Spinal cord (tissue), 10 donors: Measurements from ENCODE around the gene TICAM1. TPM values are rescaled to one million over a fixed set of nuclear protein-coding genes. Genes with fewer than 3 reads are reported as not detected.
"Not testable (repeated sequence)": the region's sequence is repeated elsewhere in the genome, so short reads cannot be mapped to it uniquely, and the experiment has no call there.

Experiments used
- DNase-seq, 6 donors: peaks; one replicate each; pipeline versions ENCODE4 v3.0.0 to v3.0.0-alpha.2; 2013 to 2015; ENCODE audit warnings: low spot score in 6 of 6, low read depth in 4 of 6
- H3K27ac ChIP-seq: one replicate; pipeline ENCODE4 v1.5.1; 2013; ENCODE audit warnings: low read depth, low read length, control low read depth
- H3K27me3 ChIP-seq: one replicate; pipeline ENCODE4 v1.6.1; 2013; ENCODE audit warnings: low read length; ENCODE audit not compliant: control insufficient read depth, insufficient read depth
- H3K36me3 ChIP-seq: one replicate; pipeline ENCODE4 v1.6.1; 2013; ENCODE audit warnings: low read length; ENCODE audit not compliant: control insufficient read depth, insufficient read depth
- H3K4me1 ChIP-seq: one replicate; pipeline ENCODE4 v1.6.1; 2013; ENCODE audit warnings: low read length; ENCODE audit not compliant: control insufficient read depth, insufficient read depth
- H3K4me3 ChIP-seq: one replicate; pipeline ENCODE4 v1.5.1; 2013; ENCODE audit warnings: low read depth, low read length, control low read depth
- H3K9me3 ChIP-seq: one replicate; pipeline ENCODE4 v1.6.1; 2013; ENCODE audit warnings: low read length; ENCODE audit not compliant: control insufficient read depth, insufficient read depth
- WGBS: methylation state at CpG from one replicate; pipeline ENCODE4 v1.1.5; 2013; ENCODE audit warnings: missing lambda C conversion rate; ENCODE audit not compliant: insufficient coverage; 5-methylcytosine and 5-hydroxymethylcytosine counted together
- polyA plus RNA-seq, 2 donors: library from polyadenylated mRNA; unstranded; fragments of 120-200 nt; gene quantifications; one replicate each; pipeline ENCODE4 v1.2.1, GENCODE V29; 2013; ENCODE audit not compliant: insufficient read length in 2 of 2
- total RNA-seq, 2 donors: library from RNA; depleted of rRNA in 1 of 2; stranded (reverse); fragments of 120-200 nt in 1 of 2; fragments of >200 nt in 1 of 2; gene quantifications; one replicate each; pipeline versions ENCODE4 v1.2.3 to v1.2.4, GENCODE V29; 2013 to 2014
- donor health status: healthy.

The TICAM1 gene
- total and polyA plus RNA-seq, 4 donors: 1.4 to 6.3 (median 3.5) TPM

DNA sequence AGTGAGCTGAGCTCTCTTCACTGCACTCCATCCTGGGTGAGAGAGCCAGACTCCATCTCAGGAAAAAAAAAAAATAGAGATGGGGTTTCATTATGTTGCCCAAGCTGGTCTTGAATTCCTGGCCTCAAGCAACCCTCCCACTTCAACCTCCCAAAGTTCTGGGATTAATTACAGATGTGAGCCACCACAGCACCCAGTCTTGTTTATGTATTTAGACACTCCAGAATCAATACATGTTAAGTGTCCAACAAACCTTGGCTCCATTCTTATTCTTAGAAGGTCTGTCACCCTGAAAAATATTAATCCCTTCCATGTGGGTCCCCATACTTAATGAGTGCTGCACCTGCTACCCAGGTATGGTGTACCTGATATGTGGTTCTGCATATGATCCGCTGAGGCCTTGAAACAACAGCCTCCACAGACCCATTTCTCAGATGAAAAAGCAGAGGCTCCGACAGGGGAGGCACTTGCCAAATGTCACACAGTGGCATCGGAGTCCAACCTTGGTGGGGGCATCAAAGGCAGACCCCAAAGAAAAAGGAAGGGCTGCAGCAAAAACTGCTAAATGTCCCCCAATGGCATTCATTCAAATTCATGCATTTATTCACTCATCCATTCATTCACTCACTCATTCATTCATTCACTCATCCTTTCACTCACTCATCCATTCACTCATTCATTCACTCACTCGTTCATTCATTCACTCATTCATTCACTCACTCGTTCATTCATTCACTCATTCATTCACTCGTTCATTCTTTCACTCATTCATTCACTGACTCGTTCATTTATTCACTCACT, 16.7 kb downstream of the TICAM1 start:
- no peak overlapping the region for H3K27ac ChIP-seq
- no peaks in the 10 kb centered on the region for H3K9me3 ChIP-seq
- no peak for DNase-seq
- WGBS: 75% methylated on average over 7 of the region's 7 CpGs
- peaks cover 10% of the 10 kb centered on the region for H3K4me1 ChIP-seq
- H3K4me3 ChIP-seq: no peak overlapping the region
- H3K36me3 ChIP-seq: peaks cover 25% of the 10 kb centered on the region
- no peaks in the 10 kb centered on the region for H3K27me3 ChIP-seq

DNA sequence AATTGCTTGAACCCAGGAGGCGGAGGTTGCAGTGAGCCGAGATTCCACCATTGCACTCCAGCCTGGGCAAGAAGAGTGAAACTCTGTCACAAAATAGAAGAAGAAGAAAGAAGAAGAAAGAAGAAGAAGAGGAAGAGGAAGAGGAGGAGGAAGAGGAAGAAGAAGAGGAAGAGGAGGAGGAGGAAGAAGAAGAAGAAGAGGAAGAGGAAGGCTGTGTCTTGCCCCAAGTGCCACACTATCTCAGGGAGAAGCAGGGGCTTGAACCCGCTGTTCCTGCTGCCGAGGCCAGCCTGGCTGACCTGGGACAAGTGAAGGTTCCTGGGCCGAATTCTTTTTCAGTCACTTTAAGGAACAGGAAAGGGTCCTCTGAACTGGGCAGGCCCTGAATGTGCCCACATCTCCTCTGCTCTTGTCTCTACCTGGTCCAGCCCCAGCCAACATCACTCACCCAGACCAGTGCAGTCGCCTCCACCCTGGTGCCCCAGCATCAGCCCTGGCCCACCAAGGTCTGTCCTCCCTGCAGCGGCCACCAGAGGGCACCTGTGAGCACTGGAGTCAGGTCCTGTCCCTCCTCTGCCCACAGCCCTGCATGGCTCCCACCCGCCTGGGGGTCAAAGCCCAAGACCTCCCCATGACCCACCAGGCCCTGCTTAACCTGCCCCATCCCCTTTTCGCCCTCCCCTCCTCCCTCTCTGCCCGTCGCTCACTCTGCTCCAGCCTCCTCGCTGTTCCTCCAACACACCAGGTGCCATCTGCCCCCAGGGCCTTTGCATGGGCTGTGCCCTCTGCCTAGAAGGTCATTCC, 20.0 kb downstream of the TICAM1 start:
- H3K36me3 ChIP-seq: peaks cover 5% of the 10 kb centered on the region
- 71% methylated on average over 12 of the region's 12 CpGs for WGBS
- DNase-seq: peak in 2 of 6 donors; percentile 43 to 60
- H3K9me3 ChIP-seq: no peaks in the 10 kb centered on the region
- H3K27ac ChIP-seq: no peak overlapping the region
- peaks cover 13% of the 10 kb centered on the region for H3K4me1 ChIP-seq
- no peak overlapping the region for H3K4me3 ChIP-seq
- H3K27me3 ChIP-seq: no peaks in the 10 kb centered on the region

DNA sequence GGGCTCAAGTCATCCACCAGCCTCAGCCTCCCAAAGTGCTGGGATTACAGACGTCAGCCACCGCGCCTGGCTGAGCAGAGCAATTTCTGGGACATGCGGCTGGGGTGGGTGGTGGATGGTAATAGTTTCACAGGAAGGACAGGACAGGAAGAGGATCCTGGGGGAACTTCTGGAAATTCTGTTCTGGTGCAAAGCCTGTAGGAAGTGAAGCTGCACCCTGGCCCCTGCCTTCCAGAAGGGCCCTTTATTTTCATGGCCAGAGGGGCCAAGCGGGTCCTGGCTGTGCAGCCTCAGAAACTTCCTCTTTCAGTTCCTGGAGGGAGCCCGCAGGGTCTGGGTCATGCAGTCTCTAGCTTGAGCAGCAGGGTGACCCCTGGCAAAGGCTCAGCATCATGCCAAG, 24.3 kb downstream of the TICAM1 start:
- WGBS: 79% methylated on average over 6 of the region's 6 CpGs
- H3K4me1 ChIP-seq: peaks cover 3% of the 10 kb centered on the region
- H3K27ac ChIP-seq: no peak overlapping the region
- DNase-seq: no peak
- H3K36me3 ChIP-seq: no peaks in the 10 kb centered on the region
- no peaks in the 10 kb centered on the region for H3K9me3 ChIP-seq
- H3K27me3 ChIP-seq: no peaks in the 10 kb centered on the region
- H3K4me3 ChIP-seq: no peak overlapping the region

DNA sequence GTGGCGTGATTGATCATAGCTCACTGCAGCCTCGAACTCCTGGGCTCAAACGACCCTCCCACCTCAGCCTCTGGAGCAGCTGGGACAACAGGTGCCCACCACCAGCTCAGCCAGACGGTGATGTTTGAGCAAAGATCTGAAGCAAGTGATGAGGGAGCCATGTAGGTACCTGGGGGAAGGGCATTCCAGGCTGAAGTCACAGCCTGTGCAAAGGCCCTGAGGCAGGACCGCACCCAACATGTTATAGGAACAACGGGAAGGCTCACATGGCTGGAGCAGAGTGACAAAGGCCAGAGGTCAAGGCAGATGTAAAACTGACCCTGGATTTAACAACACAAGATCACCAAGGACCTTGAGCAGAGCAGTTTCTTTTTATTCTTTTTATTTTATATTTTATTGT, 25.1 kb downstream of the TICAM1 start:
- WGBS: 90% methylated on average over 6 of the region's 6 CpGs
- no peaks in the 10 kb centered on the region for H3K27me3 ChIP-seq
- no peak overlapping the region for H3K4me3 ChIP-seq
- no peak for DNase-seq
- H3K9me3 ChIP-seq: no peaks in the 10 kb centered on the region
- H3K36me3 ChIP-seq: no peaks in the 10 kb centered on the region
- H3K4me1 ChIP-seq: peaks cover 3% of the 10 kb centered on the region
- no peak overlapping the region for H3K27ac ChIP-seq

DNA sequence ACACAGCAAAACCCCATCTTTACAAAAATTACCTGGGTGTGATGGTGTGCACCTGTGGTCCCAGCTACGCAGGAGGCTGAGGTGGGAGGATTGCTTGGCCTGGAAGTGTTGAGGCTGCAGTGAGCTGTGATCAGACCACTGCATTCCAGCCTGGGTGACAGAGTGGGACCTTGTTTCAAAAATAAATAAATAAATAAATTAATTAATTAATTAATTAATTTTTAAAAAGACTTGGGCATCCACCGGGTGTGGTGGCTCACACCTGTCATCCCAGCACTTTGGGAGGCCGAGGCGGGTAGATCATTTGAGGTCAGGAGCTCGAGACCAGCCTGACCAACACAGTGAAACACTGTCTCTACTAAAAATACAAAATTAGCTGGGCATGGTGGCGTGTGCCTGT, 26.4 kb downstream of the TICAM1 start:
- H3K9me3 ChIP-seq, H3K4me1 ChIP-seq, H3K4me3 ChIP-seq, H3K27ac ChIP-seq, H3K36me3 ChIP-seq, H3K27me3 ChIP-seq, DNase-seq: not testable (repeated sequence)
- WGBS: 100% methylated on average over 1 of the region's 6 CpGs

DNA sequence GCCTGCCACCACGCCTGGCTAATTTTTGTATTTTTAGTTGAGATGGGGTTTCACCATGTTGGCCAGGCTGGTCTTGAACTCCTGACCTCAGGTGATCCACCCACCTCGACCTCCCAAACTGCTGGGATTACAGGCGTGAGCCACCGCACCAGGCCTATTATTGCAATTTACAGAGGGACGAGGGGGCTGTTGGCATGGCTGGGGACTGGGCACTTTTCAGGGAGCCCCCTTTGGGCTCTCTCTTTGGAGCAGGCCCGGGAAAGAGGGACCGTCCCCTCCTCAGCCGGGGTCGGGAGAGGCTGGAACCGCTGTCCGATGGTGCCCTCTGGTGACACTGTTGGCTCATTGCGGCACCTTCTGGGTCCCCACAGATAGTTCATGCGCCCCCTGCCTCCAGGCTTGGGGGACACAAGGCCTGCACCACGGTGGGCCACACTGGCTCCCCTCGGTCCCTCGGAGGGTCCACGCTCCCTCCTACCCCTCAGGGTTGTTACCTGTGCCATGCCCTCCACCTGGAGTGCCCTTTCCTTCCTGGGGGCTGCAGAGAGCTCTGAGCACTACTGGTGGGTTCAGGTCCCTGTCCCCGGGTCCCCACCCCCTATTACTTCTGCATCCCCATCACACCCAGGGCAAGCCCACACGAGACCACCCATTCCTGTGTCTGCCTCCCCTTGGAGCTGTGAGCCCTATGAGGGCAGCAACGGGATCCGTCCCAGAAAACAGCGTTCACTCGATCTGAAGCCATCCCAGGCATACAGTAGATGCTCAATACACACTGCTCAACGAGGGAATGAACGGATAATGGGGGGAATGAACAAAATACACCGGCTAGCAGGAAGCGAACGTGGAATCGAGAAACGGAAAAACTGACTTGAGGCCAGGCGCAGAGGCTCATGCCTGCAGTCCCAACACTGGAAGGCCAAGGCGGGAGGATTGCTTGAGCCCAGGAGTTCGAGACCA, 27.5 kb downstream of the TICAM1 start:
- no peaks in the 10 kb centered on the region for H3K4me1 ChIP-seq
- DNase-seq: peak in 2 of 6 donors; percentile 80 to 82
- H3K4me3 ChIP-seq: no peak overlapping the region
- H3K27me3 ChIP-seq: no peaks in the 10 kb centered on the region
- H3K27ac ChIP-seq: no peak overlapping the region
- no peaks in the 10 kb centered on the region for H3K9me3 ChIP-seq
- WGBS: 45% methylated on average over 30 of the region's 33 CpGs
- H3K36me3 ChIP-seq: peaks cover 13% of the 10 kb centered on the region

DNA sequence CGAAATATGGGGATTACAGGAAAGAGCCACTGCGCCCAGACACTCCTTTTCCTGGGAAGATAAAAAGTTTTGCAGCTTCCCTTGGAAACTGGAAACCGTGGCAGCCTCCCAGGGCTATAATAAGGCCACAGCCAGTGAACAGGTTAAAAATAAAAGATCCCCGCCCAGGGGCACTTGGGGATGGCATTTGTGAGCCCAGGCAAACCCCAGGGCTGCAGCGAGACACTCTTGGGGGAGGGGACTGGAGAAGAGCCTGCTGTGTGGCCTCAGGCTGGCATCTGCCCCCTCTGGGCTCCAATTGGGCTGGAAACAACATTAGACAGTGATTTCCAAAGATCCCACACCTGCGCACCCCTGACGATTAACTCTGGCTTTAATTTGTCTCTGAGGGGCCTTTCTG, 28.8 kb downstream of the TICAM1 start:
- Histone ChIP-seq H3K4me3 (no peak overlapping the region), H3K4me1 (no peaks in the 10 kb centered on the region), H3K27me3 (no peaks in the 10 kb centered on the region), H3K27ac (no peak overlapping the region), H3K9me3 (no peaks in the 10 kb centered on the region), H3K36me3 (peaks cover 19% of the 10 kb centered on the region)
- WGBS: 82% methylated on average over 6 of the region's 7 CpGs
- no peak for DNase-seq

DNA sequence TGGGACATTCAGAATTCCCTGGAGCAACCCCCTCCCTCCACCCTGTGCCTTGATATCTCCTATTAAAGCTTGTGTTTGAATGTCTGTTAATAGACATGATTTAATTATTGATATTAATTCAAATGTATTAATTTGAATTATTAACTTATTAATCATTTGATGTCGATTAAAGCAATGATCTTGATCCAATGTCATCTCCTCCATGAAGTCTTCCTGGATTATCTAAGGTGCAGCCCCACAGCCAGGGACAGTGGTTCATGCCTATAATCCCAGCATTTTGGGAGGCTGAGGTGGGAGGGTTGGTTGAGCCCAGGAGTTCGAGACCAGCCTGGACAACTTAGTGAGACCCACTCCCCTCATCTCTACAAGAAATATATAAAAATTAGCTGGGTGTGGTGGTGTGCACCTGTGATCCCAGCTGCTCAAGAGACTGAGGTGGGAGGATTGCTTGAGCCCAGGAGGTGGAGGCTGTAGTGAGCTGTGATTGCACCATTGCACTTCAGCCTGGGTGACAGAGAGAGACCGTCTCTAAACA, 30.4 kb downstream of the TICAM1 start:
- Histone ChIP-seq H3K4me1 (peaks cover 4% of the 10 kb centered on the region), H3K36me3 (peaks cover 34% of the 10 kb centered on the region), H3K4me3 (no peak overlapping the region), H3K27me3 (no peaks in the 10 kb centered on the region), H3K9me3 (no peaks in the 10 kb centered on the region), H3K27ac (no peak overlapping the region)
- no peak for DNase-seq
- WGBS: no CpG with 5 or more reads among the region's 3 CpGs

DNA sequence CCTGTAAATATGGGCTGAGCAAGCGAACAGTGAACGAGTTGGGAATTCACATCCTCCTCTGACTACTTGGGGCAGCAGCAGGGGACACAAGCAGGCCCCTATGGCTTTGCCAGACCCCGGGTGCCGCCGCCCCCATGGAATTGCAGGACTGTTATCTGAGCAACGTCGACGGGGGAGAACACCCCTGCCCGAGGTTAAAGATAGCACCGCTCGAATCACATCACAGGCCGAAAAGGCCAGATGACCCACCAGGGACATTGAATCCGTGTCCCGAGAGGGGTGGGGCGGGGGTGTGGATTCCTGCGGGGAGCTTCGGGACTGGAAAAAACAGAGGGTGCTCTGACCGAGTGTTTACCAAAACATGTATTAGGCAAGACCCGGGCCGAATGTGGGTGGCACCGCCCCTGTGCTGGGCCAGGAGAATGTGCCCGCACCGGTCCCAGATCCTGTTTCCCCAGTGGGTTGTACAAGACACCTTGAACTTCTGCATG, 30.9 kb downstream of the TICAM1 start:
- no peak for DNase-seq
- Histone ChIP-seq H3K4me3 (no peak overlapping the region), H3K4me1 (peaks cover 6% of the 10 kb centered on the region), H3K27me3 (no peaks in the 10 kb centered on the region), H3K9me3 (no peaks in the 10 kb centered on the region), H3K27ac (no peak overlapping the region), H3K36me3 (peaks cover 38% of the 10 kb centered on the region)
- WGBS: 72% methylated on average over 23 of the region's 23 CpGs
